A549 (cell line): ENCODE data around the gene ELAPOR2. TPM values are rescaled to one million over a fixed set of nuclear protein-coding genes. Genes with fewer than 3 reads are reported as not detected.

Experiments
- ATAC-seq, 2 experiments: fragments of 200-7000 bp in 1 of 2; fragments of >200 bp in 1 of 2; cut with Nextera tagmentation in 1 of 2; cut with Tn5 transposase in 1 of 2; 3 replicates each; pipeline versions ENCODE4 v1.8.0 to v1.9.1; 2018 to 2020; ENCODE audit warnings: mild to moderate bottlenecking in 1 of 2, moderate library complexity in 1 of 2
- CTCF ChIA-PET: fragments of 300-600 bp; sonication (Branson Sonifier 250); formaldehyde crosslinking; extraction: SDS; loops from one replicate; lab custom pipeline; 2021; ENCODE audit warnings: antibody characterized with exemption, inconsistent platforms; lab: Yijun Ruan, JAX
- POLR2A ChIA-PET: fragments of 350-600 bp; formaldehyde crosslinking; extraction: SDS; loops from one replicate; lab custom pipeline; 2021; ENCODE audit warnings: antibody characterized with exemption, inconsistent platforms; lab: Yijun Ruan, JAX
- DNase-seq, 2 experiments: peaks; one replicate each; pipeline versions ENCODE4 v3.0.0 to v3.0.0-alpha.2; 2011 to 2016; ENCODE audit warnings: low read depth in 1 of 2, low spot score in 1 of 2
- FAIRE-seq: peaks from 2 replicates; lab custom pipeline; 2011; peaks lifted over from hg19 to GRCh38; lab: Jason Lieb, UNC
- H3K27ac ChIP-seq, 2 experiments: fragments of >200 bp; sonication (Bioruptor Twin); formaldehyde crosslinking; 3 replicates each; pipeline ENCODE4 v1.5.1; 2016 to 2017
- H3K4me1 ChIP-seq: fragments of >200 bp; sonication (Bioruptor Twin); formaldehyde crosslinking; 3 replicates; pipeline ENCODE4 v1.6.1; 2016
- H3K4me2 ChIP-seq: fragments of >200 bp; sonication (Bioruptor Twin); formaldehyde crosslinking; 3 replicates; pipeline ENCODE4 v1.6.1; 2016
- H3K4me3 ChIP-seq: fragments of >200 bp; sonication (Bioruptor Twin); formaldehyde crosslinking; 3 replicates; pipeline ENCODE4 v1.5.1; 2016
- H3K9me3 ChIP-seq: fragments of >200 bp; sonication (Bioruptor Twin); formaldehyde crosslinking; 3 replicates; pipeline ENCODE4 v1.6.1; 2016
- MAFK ChIP-seq: fragments of 450-650 bp; IDR thresholded peaks from 2 replicates; pipeline ENCODE4 v1.6.1; 2014; ENCODE audit not compliant: partially characterized antibody
- MAZ ChIP-seq: fragments of 150-350 bp; IDR thresholded peaks from 2 replicates; pipeline ENCODE4 v1.6.1; 2014; ENCODE audit warnings: antibody characterized with exemption, low read depth, low read length, borderline replicate concordance
- POLR2A ChIP-seq: IDR thresholded peaks from 2 replicates; pipeline ENCODE4 v1.6.1; 2012; ENCODE audit warnings: mild to moderate bottlenecking, low read length
- SREBF2 ChIP-seq: fragments of 450-650 bp; IDR thresholded peaks from 2 replicates; pipeline ENCODE4 v1.6.1; 2014; ENCODE audit warnings: mild to moderate bottlenecking, moderate library complexity
- ZSCAN20 ChIP-seq: fragments of 250-450 bp; sonication (Bioruptor Pico); IDR thresholded peaks from 2 replicates; pipeline ENCODE4 v1.8.0; 2022; ENCODE audit warnings: mild to moderate bottlenecking, moderate library complexity
- WGBS: methylation state at CpG from one replicate; pipeline ENCODE4 v1.1.6; 2017; ENCODE audit errors: missing lambda C conversion rate; 5-methylcytosine and 5-hydroxymethylcytosine counted together
- polyA plus RNA-seq, 4 experiments: library from polyadenylated mRNA; depleted of rRNA in 3 of 4; stranded (reverse); fragments of >200 nt; fragmentation: RNase III in 1 of 4; extraction: RNeasy Plus Mini Kit Qiagen cat#74134 plus additional on column Dnase treatment in 1 of 4; gene quantifications; 2 replicates in 3 of 4; 3 replicates in 1 of 4; pipeline ENCODE4 v1.2.3, GENCODE V29; 2011 to 2017
- TF ChIP-seq, protein P1 (sequence below): IDR thresholded peaks from 2 replicates; pipeline ENCODE4 v1.6.1; 2012; ENCODE audit warnings: low read depth, borderline replicate concordance

The ELAPOR2 gene
- polyA plus RNA-seq, 2 of the 4 experiments (the other 2 are of a cell fraction) = 0.19 TPM; not detected in 1

DNA sequence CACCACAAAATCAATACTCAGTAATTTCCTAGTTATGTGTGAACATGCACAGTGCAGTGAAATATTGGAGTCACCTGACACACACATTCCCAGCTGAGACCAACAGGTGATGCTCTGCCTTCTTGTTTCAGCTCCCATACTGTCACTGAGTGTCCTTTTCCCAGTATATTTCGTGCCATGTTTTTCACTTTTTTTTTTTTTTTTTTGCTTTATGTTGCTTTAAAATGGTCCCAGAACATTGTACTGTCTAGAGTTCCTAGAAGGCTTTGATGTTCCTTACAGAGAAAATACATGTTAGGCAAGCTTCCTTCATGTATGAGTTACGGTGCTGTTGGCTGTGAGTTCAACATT is 45.6 kb downstream of the ELAPOR2 start:
- CTCF ChIA-PET = no interaction called here
- 8% methylated on average over 2 of the region's 2 CpGs for WGBS
- no peaks in the 10 kb centered on the region for H3K9me3 ChIP-seq
- H3K4me2 ChIP-seq = no peak overlapping the region
- TF ChIP-seq SREBF2 = no peak
- TF ChIP-seq POLR2A = no peak
- TF ChIP-seq, protein P1, sequence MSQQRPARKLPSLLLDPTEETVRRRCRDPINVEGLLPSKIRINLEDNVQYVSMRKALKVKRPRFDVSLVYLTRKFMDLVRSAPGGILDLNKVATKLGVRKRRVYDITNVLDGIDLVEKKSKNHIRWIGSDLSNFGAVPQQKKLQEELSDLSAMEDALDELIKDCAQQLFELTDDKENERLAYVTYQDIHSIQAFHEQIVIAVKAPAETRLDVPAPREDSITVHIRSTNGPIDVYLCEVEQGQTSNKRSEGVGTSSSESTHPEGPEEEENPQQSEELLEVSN = no peak
- TF ChIP-seq MAZ = no peak
- H3K4me3 ChIP-seq = no peak overlapping the region
- ATAC-seq (no peak), FAIRE-seq (no peak), DNase-seq (no peak)
- H3K27ac ChIP-seq = no peak overlapping the region
- H3K4me1 ChIP-seq = no peaks in the 10 kb centered on the region
- POLR2A ChIA-PET = no interaction called here

GRCh38 chr7:87013136-87013839 is 46.2 kb downstream of the ELAPOR2 start:
- no peak for ATAC-seq
- ChIA-PET CTCF (interaction anchor here (1.3 kb wide), 1 partner anchor 10 kb away, joined by 3 read pairs; no protein-coding TSS in a partner anchor), POLR2A (no interaction called here)
- Histone ChIP-seq H3K4me3 (no peak overlapping the region), H3K27ac (no peak overlapping the region), H3K4me1 (no peaks in the 10 kb centered on the region), H3K9me3 (no peaks in the 10 kb centered on the region), H3K4me2 (no peak overlapping the region)
- no peak for FAIRE-seq
- 2% methylated on average over 3 of the region's 3 CpGs for WGBS
- peak; percentile 6 for TF ChIP-seq MAFK
- TF ChIP-seq ZSCAN20 (CRISPR knock-in tag) = no peak
- DNase-seq = no peak

Other genes starting within 250 kb of the ELAPOR2 start
- gene DMTF1, start 92.8 kb upstream of the ELAPOR2 start, polyA plus RNA-seq (2011; rRNA removed) = 110 and 124 TPM in 2 replicates
- 37.3 to 44.3 TPM (median 39.4 TPM) in 3 replicates for gene DMTF1, start 92.8 kb upstream of the ELAPOR2 start, polyA plus RNA-seq (2017; fragmentation: RNase III; extraction: RNeasy Plus Mini Kit Qiagen cat#74134 plus additional on column Dnase treatment)
- gene TMEM243, start 160.1 kb upstream of the ELAPOR2 start, polyA plus RNA-seq (2011; rRNA removed) = 35.0 and 36.1 TPM in 2 replicates
- 19.4 to 23.7 TPM (median 23.0 TPM) in 3 replicates for gene TMEM243, start 160.1 kb upstream of the ELAPOR2 start, polyA plus RNA-seq (2017; fragmentation: RNase III; extraction: RNeasy Plus Mini Kit Qiagen cat#74134 plus additional on column Dnase treatment)